ENCODE data around the gene PITPNM2. TPM values are rescaled to one million over a fixed set of nuclear protein-coding genes. Genes with fewer than 3 reads are reported as not detected.

PITPNM2 gene
- total RNA-seq, 1 donor from 2014 or later, result 0.56 TPM

DNA sequence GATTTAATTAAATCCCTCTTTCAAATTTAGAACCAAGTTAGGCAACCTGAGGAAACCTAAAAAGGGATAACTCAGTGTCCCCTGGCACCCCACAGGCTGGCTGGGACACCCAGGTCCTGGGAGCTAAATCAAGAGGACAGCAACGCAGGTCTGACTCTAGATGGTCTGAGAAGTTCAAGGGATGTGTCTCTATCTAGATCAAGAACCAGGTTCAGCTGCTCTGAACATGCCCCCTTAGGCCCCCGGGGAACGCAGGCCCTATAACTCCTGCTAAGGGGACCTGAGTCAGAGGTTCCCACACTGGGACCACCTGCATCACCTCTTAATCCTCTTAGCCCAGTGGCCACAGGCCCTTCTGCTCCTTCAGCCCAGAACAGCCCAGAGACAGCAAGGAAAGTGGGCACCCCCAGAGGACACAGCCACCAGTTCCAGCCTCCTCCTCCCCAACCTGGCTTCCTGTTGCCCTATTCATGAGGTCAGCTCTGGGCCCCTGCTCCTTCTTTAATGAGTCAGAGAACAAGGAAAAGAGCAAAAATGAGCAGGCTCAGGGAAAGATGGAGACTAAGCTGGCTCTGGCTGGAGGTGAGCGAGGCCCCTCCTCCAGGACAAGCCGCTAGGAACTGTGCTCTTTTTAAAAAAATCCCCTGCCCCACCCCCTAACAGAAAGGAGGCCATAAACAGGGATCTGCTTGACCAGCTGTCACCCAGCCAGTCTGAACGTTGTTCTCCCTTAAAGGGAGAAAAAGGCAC lies 10.8 kb downstream of the PITPNM2 start:
- H3K9me3 ChIP-seq (ENCODE audit: low read depth), result no peaks in the 10 kb centered on the region
- peak overlapping the region; percentile 50 for H3K4me2 ChIP-seq
- Mint-ChIP-seq H3K27ac (peak overlapping the region; percentile 97), H3K36me3 (peaks cover 5% of the 10 kb centered on the region), H3K27me3 (ENCODE audit: insufficient read depth, low read depth) (peaks cover 6% of the 10 kb centered on the region), H3K9me3 (no peaks in the 10 kb centered on the region), H3K4me1 (peaks cover 40% of the 10 kb centered on the region), H3K4me3 (peak overlapping the region; percentile 14)
- no peaks in the 10 kb centered on the region for H3K36me3 ChIP-seq
- DNase-seq (ENCODE audit: low spot score), result peak; percentile 49
- H2AFZ ChIP-seq (replicated peaks), result no peak overlapping the region
- TF ChIP-seq, protein P1, sequence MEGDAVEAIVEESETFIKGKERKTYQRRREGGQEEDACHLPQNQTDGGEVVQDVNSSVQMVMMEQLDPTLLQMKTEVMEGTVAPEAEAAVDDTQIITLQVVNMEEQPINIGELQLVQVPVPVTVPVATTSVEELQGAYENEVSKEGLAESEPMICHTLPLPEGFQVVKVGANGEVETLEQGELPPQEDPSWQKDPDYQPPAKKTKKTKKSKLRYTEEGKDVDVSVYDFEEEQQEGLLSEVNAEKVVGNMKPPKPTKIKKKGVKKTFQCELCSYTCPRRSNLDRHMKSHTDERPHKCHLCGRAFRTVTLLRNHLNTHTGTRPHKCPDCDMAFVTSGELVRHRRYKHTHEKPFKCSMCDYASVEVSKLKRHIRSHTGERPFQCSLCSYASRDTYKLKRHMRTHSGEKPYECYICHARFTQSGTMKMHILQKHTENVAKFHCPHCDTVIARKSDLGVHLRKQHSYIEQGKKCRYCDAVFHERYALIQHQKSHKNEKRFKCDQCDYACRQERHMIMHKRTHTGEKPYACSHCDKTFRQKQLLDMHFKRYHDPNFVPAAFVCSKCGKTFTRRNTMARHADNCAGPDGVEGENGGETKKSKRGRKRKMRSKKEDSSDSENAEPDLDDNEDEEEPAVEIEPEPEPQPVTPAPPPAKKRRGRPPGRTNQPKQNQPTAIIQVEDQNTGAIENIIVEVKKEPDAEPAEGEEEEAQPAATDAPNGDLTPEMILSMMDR (IDR thresholded peaks at IDR 0.05), result no peak
- TF ChIP-seq EZH2 (IDR thresholded peaks at IDR 0.05) (no peak), EZH2phosphoT487 (IDR thresholded peaks at IDR 0.05) (no peak)
- H3K4me1 ChIP-seq, result peaks cover 24% of the 10 kb centered on the region
- H3K27me3 ChIP-seq, result no peaks in the 10 kb centered on the region
- H3K9ac ChIP-seq, result no peak overlapping the region
- H3K27ac ChIP-seq, result no peak overlapping the region
- H4K20me1 ChIP-seq (ENCODE audit: low read depth), result peaks cover 4% of the 10 kb centered on the region
- peaks cover 12% of the 10 kb centered on the region for H3F3A ChIP-seq (ENCODE audit: low read depth)
- no peak overlapping the region for H3K4me3 ChIP-seq
- H3K79me2 ChIP-seq (ENCODE audit: low read depth), result no peaks in the 10 kb centered on the region

DNA sequence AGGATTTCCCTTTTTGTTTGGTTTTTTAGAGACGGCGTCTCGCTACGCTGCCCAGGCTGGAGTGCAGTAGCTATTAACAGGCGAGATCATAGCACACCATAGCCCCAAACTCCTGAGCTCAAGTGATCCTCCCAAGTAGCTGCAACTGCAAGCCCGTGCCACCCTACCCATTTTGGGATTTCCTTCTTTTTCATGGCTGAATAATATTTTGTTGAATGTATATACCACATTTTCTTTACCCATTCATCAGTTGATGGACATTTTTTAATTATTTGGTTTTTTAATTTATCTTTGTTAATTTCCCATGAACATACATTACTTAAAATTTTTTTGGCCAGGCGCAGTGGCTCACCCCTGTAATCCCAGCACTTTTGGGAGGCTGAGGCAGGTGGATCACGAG lies 15.2 kb downstream of the PITPNM2 start:
- no peak for TF ChIP-seq EZH2phosphoT487 (IDR thresholded peaks at IDR 0.05)
- TF ChIP-seq, protein P1 (IDR thresholded peaks at IDR 0.05), result no peak
- H2AFZ ChIP-seq (replicated peaks), result no peak overlapping the region
- no peaks in the 10 kb centered on the region for H3K9me3 ChIP-seq (ENCODE audit: low read depth)
- no peak overlapping the region for H3K4me3 Mint-ChIP-seq
- no peaks in the 10 kb centered on the region for H3K9me3 Mint-ChIP-seq
- no peak overlapping the region for H3K27ac Mint-ChIP-seq
- no peak overlapping the region for H3K4me3 ChIP-seq
- H3K4me1 ChIP-seq, result peaks cover 13% of the 10 kb centered on the region
- peaks cover 3% of the 10 kb centered on the region for H3K27me3 Mint-ChIP-seq (ENCODE audit: insufficient read depth, low read depth)
- peaks cover 14% of the 10 kb centered on the region for H3K4me1 Mint-ChIP-seq
- no peaks in the 10 kb centered on the region for H3K79me2 ChIP-seq (ENCODE audit: low read depth)
- H3K27me3 ChIP-seq, result no peaks in the 10 kb centered on the region
- H3K36me3 Mint-ChIP-seq, result peaks cover 5% of the 10 kb centered on the region
- DNase-seq (ENCODE audit: low spot score), result no peak
- H3K27ac ChIP-seq, result no peak overlapping the region
- H3K4me2 ChIP-seq, result no peak overlapping the region
- no peaks in the 10 kb centered on the region for H4K20me1 ChIP-seq (ENCODE audit: low read depth)
- no peak overlapping the region for H3K9ac ChIP-seq
- H3K36me3 ChIP-seq, result no peaks in the 10 kb centered on the region
- peaks cover 9% of the 10 kb centered on the region for H3F3A ChIP-seq (ENCODE audit: low read depth)

DNA sequence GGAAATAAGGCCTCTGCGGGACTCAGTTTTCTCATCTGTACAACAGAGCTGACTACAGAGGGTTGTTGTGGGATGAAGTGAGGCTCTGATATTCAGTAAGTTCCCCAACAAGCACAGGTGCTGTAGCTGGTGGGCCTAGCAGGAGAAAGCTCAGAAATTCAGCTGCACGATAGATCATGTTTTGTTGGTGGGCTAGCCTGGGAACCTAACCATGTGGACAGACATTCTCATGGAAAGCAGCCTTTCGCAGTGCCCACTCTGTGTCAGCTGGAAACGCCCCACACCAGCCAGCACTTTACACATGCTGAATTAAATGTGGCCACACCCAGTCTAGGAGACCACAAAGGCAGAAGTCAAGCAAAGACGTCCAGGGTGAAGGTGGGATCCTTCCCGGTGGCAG lies 16.1 kb downstream of the PITPNM2 start:
- no peaks in the 10 kb centered on the region for H4K20me1 ChIP-seq (ENCODE audit: low read depth)
- no peaks in the 10 kb centered on the region for H3F3A ChIP-seq (ENCODE audit: low read depth)
- no peak overlapping the region for H3K4me3 Mint-ChIP-seq
- H3K36me3 ChIP-seq, result no peaks in the 10 kb centered on the region
- no peak overlapping the region for H3K9ac ChIP-seq
- no peaks in the 10 kb centered on the region for H3K79me2 ChIP-seq (ENCODE audit: low read depth)
- H2AFZ ChIP-seq (replicated peaks), result no peak overlapping the region
- no peak for DNase-seq (ENCODE audit: low spot score)
- H3K4me1 Mint-ChIP-seq, result peaks cover 5% of the 10 kb centered on the region
- peaks cover 4% of the 10 kb centered on the region for H3K4me1 ChIP-seq
- no peak overlapping the region for H3K27ac ChIP-seq
- H3K27me3 Mint-ChIP-seq (ENCODE audit: insufficient read depth, low read depth), result no peaks in the 10 kb centered on the region
- H3K4me3 ChIP-seq, result no peak overlapping the region
- peaks cover 5% of the 10 kb centered on the region for H3K36me3 Mint-ChIP-seq
- H3K9me3 ChIP-seq (ENCODE audit: low read depth), result no peaks in the 10 kb centered on the region
- no peaks in the 10 kb centered on the region for H3K27me3 ChIP-seq
- no peak for TF ChIP-seq EZH2phosphoT487 (IDR thresholded peaks at IDR 0.05)
- TF ChIP-seq, protein P1 (IDR thresholded peaks at IDR 0.05), result no peak
- TF ChIP-seq EZH2 (IDR thresholded peaks at IDR 0.05), result no peak
- no peaks in the 10 kb centered on the region for H3K9me3 Mint-ChIP-seq
- H3K4me2 ChIP-seq, result no peak overlapping the region
- no peak overlapping the region for H3K27ac Mint-ChIP-seq

Measured in neural progenitor cell (in vitro differentiated cells).